Measurements from ENCODE around the gene SLC66A3.

Gene SLC66A3

DNA sequence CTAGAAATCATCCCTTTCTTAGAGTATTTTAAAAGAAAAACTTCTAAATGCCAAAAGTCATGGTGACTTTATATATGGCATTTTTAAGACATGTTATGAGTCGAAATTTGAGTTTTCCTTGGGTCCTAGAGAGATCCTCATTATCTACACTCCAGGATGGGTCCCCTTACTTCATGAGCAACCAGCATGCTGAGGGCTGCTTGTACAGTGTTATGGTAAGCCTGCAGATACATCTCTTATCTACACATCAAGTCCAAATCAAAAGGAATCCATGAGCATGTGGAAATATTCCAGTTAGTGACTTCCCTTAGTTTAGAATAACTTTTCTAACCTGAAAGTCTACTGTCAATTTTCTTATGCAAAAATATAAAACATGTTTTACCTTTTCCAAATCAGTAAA lies 58.7 kb downstream of the SLC66A3 start:
- DNase-seq (ENCODE audit: low read depth in 2 of 2): no peak

DNA sequence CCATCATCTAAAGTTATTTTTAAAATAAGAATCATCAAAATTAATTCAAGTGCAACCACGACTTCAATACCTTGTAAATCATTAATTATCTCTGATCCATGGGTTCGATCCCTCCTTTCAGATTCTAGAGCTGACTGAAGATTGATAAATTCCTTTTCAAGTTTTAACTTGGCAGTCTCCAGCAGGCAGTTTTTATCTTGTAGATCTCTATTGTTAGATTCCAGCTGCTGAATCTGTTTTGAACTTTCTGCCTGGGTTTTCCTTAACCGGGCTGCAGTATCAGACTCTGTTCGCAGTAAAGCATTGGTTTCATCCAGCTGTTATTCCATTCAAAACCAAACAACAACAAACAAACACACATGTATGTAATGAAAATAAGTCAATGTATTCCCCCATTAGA lies 59.5 kb downstream of the SLC66A3 start:
- DNase-seq (ENCODE audit: low read depth in 2 of 2): no peak

DNA sequence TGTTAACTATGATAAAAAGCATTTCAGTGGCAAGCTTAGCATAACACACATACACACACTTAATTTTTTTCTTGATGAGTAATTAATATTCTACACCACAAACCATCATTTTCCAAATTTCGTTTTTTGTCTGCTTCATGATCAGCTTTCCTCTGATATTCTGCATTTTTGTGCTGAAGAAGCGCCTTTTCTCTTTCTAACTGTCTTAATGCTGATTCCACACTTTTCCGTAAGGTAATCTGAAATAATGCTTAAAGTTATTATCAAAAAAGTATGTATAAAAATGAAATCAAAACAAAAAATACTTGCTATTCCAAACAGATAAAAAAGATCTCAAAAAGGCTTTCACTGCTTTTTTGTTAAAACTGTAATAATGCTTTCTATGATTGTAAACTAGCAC lies 60.1 kb downstream of the SLC66A3 start:
- no peak for DNase-seq (ENCODE audit: low read depth in 2 of 2)

DNA sequence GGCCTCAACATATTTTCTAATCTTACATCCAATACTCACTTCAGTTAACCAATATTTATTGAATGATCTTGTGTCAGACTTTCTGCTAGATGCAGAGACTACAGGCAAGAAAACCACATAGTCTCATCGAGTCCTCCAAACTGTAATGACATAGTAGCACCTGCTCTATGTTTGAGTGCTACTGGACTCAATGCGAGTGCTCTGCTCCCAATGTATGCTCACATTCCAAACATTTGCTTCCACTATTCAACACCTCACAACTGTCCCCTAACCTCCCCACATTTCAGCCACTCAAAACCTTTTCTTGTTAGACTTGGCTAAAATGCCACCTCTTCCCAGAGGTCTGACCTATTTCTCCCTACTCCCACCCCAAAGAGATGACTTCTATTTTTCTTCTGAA lies 65.2 kb downstream of the SLC66A3 start:
- no peak for DNase-seq (ENCODE audit: low read depth in 2 of 2)

DNA sequence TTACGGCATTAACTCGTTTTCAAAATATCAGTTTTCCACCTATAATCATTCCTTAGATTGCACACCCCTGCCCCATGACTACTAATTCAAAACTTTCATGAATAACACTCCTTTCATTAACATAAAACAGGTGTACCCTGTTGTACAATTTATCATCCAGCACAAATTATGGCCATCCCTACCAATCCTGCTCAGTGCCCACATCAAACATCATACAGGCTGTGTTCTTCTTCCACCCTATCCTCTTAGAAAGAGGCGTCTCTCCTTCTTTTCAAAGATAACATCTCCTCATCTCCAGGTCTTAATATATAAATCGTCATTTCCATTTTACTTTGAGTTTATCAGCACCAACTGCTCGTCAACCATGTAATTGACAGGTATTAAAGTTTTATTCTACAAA lies 67.6 kb downstream of the SLC66A3 start:
- DNase-seq (ENCODE audit: low read depth in 2 of 2): no peak

DNA sequence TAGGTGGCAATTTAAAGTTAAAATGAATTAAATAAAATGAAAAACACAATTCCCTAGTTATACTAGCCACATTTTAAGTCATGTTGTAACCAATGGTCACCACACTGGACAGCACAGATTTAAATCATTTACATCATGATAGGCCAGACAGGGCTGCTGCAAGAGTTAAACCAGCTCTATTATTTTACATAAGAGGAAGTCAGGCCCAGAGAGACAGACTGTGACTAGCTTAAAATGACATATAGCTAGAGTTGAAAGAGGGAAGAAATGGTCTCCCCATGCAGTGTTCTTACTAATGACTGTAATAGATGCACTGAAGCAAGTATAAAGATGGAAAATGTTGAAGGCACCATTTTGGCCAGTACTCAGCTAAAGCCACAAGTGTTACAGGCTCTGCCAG lies 69.6 kb downstream of the SLC66A3 start:
- no peak for DNase-seq (ENCODE audit: low read depth in 2 of 2)

DNA sequence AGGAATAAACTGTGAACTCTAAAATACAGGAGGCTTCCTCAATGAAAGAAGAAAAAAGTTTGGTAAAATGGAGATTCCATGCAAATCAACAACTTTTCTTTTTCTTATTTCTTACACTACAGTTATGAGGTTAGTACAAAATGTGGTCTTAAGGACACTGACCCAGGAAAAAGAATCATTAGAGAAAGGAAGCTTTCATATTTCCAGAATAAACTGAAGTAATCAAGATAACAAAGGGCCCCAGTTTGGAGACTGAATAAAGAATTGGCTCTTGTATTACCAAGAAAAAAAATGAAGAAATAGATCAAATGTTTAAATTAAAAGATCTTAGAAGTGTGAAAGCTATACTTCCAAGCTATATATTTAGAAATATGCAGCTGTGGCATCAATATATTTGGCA lies 72.3 kb downstream of the SLC66A3 start:
- DNase-seq (ENCODE audit: low read depth in 2 of 2): no peak
